ENCODE data around the gene GPR84.

DNA sequence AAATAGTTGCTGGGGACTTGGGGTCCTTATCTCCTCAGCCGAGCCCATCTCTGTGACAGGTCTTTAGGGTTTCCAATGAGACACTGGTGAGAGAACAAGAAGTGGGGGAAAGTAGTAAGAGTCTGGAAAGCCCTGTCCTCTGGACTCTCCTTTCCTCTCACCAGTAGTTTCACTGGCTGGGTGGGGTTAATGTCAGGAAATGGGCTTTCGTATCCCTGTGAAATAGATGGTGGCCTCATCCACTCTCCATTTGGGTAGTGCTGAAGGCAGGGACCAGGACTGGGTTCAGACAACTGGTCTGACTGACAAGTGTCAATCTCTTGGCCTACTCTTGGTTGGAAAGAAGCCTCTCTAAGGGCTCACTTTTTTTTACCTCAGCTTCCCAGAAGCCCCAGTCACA, 12.7 kb upstream of the GPR84 start:
- TF ChIP-seq, protein P1, sequence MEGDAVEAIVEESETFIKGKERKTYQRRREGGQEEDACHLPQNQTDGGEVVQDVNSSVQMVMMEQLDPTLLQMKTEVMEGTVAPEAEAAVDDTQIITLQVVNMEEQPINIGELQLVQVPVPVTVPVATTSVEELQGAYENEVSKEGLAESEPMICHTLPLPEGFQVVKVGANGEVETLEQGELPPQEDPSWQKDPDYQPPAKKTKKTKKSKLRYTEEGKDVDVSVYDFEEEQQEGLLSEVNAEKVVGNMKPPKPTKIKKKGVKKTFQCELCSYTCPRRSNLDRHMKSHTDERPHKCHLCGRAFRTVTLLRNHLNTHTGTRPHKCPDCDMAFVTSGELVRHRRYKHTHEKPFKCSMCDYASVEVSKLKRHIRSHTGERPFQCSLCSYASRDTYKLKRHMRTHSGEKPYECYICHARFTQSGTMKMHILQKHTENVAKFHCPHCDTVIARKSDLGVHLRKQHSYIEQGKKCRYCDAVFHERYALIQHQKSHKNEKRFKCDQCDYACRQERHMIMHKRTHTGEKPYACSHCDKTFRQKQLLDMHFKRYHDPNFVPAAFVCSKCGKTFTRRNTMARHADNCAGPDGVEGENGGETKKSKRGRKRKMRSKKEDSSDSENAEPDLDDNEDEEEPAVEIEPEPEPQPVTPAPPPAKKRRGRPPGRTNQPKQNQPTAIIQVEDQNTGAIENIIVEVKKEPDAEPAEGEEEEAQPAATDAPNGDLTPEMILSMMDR (optimal IDR thresholded peaks at IDR 0.05 in 1 of 3, IDR thresholded peaks at IDR 0.05 in 1 of 3, conservative IDR thresholded peaks at IDR 0.05 in 1 of 3; ENCODE audit: extremely low read depth in 1 of 3, insufficient read depth in 2 of 3, low read length in 3 of 3) = no peak
- no peak for TF ChIP-seq EZH2 (IDR thresholded peaks at IDR 0.05; ENCODE audit: low read length)

Data from keratinocyte (primary cell).